Superior temporal gyrus (tissue), 1 donor: ENCODE data around the gene CTNNBIP1.
"Not testable (repeated sequence)": the region's sequence is repeated elsewhere in the genome, so short reads cannot be mapped to it uniquely, and the experiment has no call there.

Experiments used
- DNase-seq: peaks from one replicate; pipeline ENCODE4 v3.0.0-alpha.2; 2016; ENCODE audit errors: extremely low spot score

CTNNBIP1 gene

DNA sequence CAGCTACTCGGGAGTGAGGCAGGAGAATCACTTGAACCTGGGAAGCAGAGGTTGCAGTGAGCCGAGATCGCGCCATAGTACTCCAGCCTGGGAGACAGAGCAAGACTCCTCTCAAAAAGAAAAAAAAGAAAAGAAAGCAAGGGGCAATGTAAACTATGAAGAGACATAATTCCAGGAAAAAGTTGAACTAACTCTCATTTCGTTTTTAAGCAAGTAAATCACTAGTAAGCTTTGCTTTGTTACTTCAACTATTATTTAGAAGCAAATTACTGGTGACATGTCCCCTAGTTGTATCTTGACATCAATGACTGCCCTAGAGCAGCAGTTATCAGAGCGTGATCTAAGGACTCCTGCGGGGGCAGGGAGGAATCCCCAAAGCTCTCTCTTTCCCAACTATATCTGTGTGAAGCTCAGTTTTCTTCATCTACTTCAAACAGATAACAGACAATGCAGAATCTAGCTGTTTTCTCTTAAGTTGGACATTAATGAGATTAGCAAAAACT, 105.0 kb downstream of the CTNNBIP1 start:
- no peak for DNase-seq

DNA sequence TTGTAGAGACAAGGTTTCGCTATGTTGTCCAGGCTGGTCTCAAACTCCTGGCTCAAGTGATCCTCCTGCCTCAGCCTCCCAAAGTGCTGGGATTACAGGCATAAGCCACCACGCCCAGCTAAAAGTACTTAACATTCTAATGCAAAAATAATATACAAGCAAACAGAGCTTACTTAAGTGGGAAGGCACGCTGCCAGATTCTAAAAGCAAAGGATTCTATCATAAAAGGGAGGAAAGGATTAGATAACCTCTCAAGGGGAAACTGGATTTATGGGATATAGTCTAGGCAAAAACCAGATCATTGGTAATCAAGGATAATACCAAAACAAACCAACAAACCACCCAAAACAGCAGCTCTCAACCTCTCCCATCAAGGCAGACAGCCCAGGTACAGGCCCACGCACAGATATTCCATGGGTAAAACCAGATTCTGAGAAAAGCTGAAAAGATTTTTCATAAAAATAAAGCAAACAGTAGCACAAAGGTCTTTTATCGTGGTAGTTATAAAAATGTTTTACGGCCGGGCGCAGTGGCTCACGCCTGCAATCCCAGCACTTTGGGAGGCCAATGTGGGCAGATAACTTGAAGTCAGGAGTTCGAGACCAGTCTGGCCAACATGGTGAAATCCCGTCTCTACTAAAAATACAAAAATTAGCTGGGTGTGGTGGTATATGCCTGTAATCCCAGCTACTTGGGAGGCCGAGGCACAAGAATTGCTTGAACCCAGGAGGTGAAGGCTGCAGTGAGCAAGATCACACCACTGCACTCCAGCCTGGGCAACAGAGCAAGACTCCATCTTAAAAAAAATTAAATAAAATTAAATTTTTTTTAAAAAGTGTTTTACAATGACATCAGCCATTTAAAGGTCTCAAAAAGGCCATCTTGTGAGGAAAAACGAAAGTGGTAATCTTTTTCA, 106.8 kb downstream of the CTNNBIP1 start:
- not testable (repeated sequence) for DNase-seq

DNA sequence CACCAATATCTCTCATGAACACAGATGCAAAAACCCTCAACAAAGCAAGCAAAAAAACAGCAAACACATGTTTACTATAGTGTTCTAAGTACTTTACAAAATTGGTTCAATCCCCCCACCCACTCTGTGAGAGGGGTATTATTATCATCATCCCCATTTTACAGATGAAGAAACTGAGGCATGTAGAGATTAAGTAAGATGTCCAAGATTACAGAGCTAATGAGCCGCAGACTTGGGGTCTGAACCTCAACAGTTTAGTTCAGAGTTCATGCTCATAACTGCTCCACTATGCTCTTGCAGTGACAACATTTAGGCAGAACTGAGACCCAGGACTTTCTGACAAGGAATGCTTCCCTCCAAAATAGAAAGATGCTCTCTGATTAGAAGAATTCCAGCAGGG, 108.2 kb downstream of the CTNNBIP1 start:
- no peak for DNase-seq
